Neutrophil (primary cell): ENCODE measurements around the gene PRTN3.

ENCODE experiments used
- H3K27ac ChIP-seq: fragments of 200-600 bp; sonication (generic); 2 replicates; pipeline ENCODE4 v1.5.1; 2016; ENCODE audit warnings: mild to moderate bottlenecking, moderate library complexity
- H3K27me3 ChIP-seq: fragments of 200-600 bp; sonication (generic); 2 replicates; pipeline ENCODE4 v1.6.0; 2016; ENCODE audit warnings: mild to moderate bottlenecking
- H3K36me3 ChIP-seq: fragments of 200-600 bp; sonication (generic); 2 replicates; pipeline ENCODE4 v1.5.1; 2017
- H3K4me1 ChIP-seq, 2 experiments: fragments of 200-600 bp in 1 of 2; sonication (generic) in 1 of 2; 1 replicate in 1 of 2; 2 replicates in 1 of 2; pipeline versions ENCODE4 v1.5.1 to v1.6.1; 2013 to 2016; ENCODE audit warnings: low read depth in 1 of 2, low read length in 1 of 2, mild to moderate bottlenecking in 1 of 2, moderate library complexity in 1 of 2; ENCODE audit not compliant: control insufficient read depth in 1 of 2, insufficient read depth in 1 of 2
- H3K4me3 ChIP-seq, 2 experiments: fragments of 200-600 bp in 1 of 2; sonication (generic) in 1 of 2; 1 replicate in 1 of 2; 2 replicates in 1 of 2; pipeline ENCODE4 v1.5.1; 2013 to 2016; ENCODE audit warnings: low read depth in 1 of 2, low read length in 1 of 2, mild to moderate bottlenecking in 1 of 2, moderate library complexity in 1 of 2
- H3K9me3 ChIP-seq: fragments of 200-600 bp; sonication (generic); 2 replicates; pipeline ENCODE4 v1.5.1; 2016
- CTCF ChIP-seq: fragments of 200-600 bp; sonication (generic); IDR thresholded peaks from 2 replicates; pipeline ENCODE4 v1.5.1; 2016; ENCODE audit warnings: antibody characterized with exemption

Gene PRTN3

DNA sequence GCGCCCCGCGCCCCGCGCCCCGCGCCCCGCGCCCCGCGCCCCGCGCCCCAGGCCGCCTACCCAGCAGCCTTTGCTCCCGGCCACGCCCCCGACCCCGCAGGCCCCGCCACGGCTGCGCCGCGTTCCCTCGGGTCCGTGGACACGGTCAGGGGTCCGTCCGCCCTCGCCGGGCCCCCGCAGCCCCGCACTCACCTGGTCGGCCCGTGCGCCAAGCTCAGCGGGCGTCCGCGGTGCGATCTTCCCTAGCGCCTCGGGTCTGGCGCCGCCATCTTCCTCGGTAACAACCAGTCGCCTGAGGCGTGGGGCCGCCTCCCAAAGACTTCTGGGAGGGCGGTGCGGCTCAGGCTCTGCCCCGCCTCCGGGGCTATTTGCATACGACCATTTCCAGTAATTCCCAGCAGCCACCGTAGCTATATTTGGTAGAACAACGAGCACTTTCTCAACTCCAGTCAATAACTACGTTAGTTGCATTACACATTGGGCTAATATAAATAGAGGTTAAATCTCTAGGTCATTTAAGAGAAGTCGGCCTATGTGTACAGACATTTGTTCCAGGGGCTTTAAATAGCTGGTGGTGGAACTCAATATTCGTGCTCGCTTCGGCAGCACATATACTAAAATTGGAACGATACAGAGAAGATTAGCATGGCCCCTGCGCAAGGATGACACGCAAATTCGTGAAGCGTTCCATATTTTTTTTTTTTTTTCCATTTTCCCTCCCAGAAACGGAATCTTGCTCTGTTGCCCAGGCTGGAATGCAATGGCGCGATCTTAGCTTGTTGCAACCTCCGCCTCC is 52.3 kb downstream of the PRTN3 start, which contains the start of the genes MED16 and RNU6-9:
MED16 (minus strand) TSS at position 294 of the 796 bp plus-strand sequence. CDS start 2,056 bp downstream, outside the sequence.
RNU6-9 (plus strand) TSS at position 591 of the 796 bp plus-strand sequence.
- H3K27ac ChIP-seq: peak within 1 kb of the TSS; percentile 94
- H3K4me3 ChIP-seq: peak within 1 kb of the TSS; percentile 82 to 84
- peak; percentile 49 for TF ChIP-seq CTCF
- H3K4me1 ChIP-seq: peaks cover 21 to 23% of the 10 kb centered on the region in 2 experiments
- H3K9me3 ChIP-seq: no peaks in the 10 kb centered on the region
- no peaks in the 10 kb centered on the region for H3K27me3 ChIP-seq
- H3K36me3 ChIP-seq: peaks cover 54% of the 10 kb centered on the region

GRCh38 chr19:896434-896833 is 55.6 kb downstream of the PRTN3 start:
- Histone ChIP-seq H3K27me3 (no peaks in the 10 kb centered on the region), H3K36me3 (peaks cover 57% of the 10 kb centered on the region), H3K9me3 (no peaks in the 10 kb centered on the region), H3K27ac (peak overlapping the region; percentile 51), H3K4me3 (no peak overlapping the region), H3K4me1 (peaks cover 23 to 36% of the 10 kb centered on the region in 2 experiments)
- TF ChIP-seq CTCF: no peak

- H3K36me3 ChIP-seq: peaks cover 63% of the 10 kb centered on the region
- no peaks in the 10 kb centered on the region for H3K9me3 ChIP-seq
- no peaks in the 10 kb centered on the region for H3K27me3 ChIP-seq
- TF ChIP-seq CTCF: no peak
- no peak overlapping the region for H3K4me3 ChIP-seq
- peaks cover 21 to 35% of the 10 kb centered on the region in 2 experiments for H3K4me1 ChIP-seq
- peak overlapping the region; percentile 51 for H3K27ac ChIP-seq
These were observed 56.2 kb downstream of the PRTN3 start for GRCh38 chr19:896999-897398.

DNA sequence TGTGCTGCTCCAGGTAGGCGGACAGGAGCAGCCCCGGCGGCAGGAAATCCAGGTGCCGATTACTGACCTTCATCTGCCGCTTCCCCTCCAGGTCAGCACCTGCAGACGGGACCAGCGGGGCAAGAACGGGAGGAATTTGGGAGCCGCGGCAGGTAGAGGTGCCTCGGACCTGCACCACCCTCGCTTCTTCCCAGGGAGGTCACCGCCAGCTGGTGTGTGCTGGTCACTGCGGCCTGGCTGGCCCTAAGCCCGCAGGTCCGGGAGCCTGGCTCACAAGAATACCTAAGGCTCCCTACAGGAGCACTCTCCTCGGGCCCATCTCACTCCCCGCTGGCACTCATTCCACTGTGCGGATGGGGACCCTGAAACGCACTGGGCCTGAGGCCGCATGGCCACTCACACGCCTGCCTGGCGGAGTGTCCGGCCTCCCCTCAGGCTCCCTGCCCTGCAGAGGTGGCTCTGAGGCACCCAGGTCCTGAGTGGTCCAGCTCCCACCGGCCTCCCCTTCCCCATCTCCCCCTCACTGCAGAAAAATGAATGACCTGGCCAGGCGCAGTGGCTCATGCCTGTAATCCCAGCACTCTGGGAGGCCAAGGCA is 56.7 kb downstream of the PRTN3 start:
- no peak overlapping the region for H3K4me3 ChIP-seq
- TF ChIP-seq CTCF: peak; percentile 13
- H3K9me3 ChIP-seq: no peaks in the 10 kb centered on the region
- H3K27ac ChIP-seq: peak overlapping the region; percentile 51
- no peaks in the 10 kb centered on the region for H3K27me3 ChIP-seq
- peaks cover 15 to 30% of the 10 kb centered on the region in 2 experiments for H3K4me1 ChIP-seq
- peaks cover 68% of the 10 kb centered on the region for H3K36me3 ChIP-seq
